ENCODE measurements around the gene MS4A14.

GRCh38 chr11:60348116-60348515, 48.1 kb upstream of the MS4A14 start:
- TF ChIP-seq CTCF (IDR thresholded peaks at IDR 0.05; ENCODE audit: poor library complexity) (no peak), EZH2 (IDR thresholded peaks at IDR 0.05; ENCODE audit: borderline replicate concordance) (no peak), EZH2phosphoT487 (IDR thresholded peaks at IDR 0.05; ENCODE audit: low read depth, severe bottlenecking, unreplicated experiment) (no peak)

All from hepatocyte (in vitro differentiated cells).